Measurements from ENCODE around the gene SETD7.
"Not testable (repeated sequence)": the region's sequence is repeated elsewhere in the genome, so short reads cannot be mapped to it uniquely, and the experiment has no call there.

The SETD7 gene

GRCh38 chr4:139509727-139510410 is 46.1 kb downstream of the SETD7 start:
- DNase-seq (ENCODE audit: low read depth) = no peak

GRCh38 chr4:139508581-139509237 is 47.3 kb downstream of the SETD7 start:
- DNase-seq (ENCODE audit: low read depth) = no peak

- DNase-seq (ENCODE audit: low read depth) = no peak
Measured at GRCh38 chr4:139506774-139507173, 49.2 kb downstream of the SETD7 start.

- DNase-seq (ENCODE audit: low read depth) = no peak
Measured at GRCh38 chr4:139503622-139504166, 52.3 kb downstream of the SETD7 start.

DNA sequence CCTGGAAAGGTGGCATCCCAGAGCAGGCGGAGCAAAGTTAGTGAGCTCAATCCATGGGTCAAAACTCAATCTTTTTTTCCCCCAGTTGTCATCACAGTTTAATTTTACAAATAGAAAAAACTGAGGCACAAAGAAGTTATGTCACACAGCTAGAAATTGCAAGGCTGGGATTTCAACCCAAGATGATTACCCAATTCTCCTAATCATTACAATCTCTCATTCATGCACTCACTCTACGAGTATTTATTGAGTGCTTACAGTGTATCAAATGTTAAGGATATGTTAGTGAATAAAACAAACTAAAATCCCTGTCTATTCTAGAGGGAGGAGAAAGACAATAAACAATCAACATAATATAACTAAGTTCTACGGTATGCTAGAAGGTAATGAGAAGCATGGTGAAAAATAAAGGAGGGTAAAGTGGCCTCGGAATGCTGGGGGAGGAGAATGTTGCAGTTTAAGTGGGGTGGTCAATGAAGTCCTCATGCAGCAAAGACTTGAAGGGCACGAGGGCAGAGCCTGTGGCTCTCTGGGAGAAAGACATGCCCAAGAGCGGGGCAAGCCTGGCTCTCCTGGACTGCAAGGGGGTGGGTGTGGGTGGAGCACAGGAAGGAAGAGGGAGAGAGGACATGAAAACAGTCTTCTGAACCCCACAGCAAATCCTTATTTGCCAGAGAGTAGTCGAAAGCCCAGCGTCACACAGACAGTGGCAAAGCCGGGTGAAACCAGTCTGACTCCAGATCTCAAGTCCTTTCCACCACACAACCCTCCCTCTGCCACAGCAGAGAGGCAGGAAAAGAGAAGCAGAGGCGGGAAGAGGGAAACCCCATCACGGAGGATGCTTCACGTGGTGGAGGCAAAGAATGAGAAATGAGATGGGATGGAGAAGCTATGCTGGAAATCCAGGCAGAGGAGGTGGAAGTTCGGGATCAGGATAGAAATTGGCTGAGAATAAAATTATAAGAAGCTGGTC is 53.8 kb downstream of the SETD7 start:
- no peak for DNase-seq (ENCODE audit: low read depth)

GRCh38 chr4:139501527-139501926 is 54.5 kb downstream of the SETD7 start:
- DNase-seq (ENCODE audit: low read depth) = no peak

- DNase-seq (ENCODE audit: low read depth) = peak; percentile 28
Measured at GRCh38 chr4:139501117-139501516, 54.9 kb downstream of the SETD7 start.

DNA sequence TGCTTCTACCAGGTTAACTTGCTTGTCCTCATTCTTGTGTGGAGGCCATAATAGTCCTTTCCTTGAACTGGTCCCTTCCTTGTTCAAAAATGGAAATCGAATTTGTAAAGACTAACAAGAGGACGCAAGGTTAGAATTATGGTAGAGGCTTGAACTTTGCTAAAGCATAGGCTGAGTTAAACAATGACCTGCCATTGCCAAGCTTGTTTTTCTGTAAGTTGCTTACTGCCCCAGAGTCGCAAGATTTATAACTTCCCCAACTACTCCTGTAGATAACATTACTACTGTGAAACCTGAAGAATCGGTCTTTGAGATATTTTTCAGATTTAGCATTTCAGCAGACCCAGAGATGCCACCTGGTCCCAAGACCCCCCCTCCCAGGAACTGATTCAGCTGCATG is 56.8 kb downstream of the SETD7 start:
- DNase-seq (ENCODE audit: low read depth) = no peak

DNA sequence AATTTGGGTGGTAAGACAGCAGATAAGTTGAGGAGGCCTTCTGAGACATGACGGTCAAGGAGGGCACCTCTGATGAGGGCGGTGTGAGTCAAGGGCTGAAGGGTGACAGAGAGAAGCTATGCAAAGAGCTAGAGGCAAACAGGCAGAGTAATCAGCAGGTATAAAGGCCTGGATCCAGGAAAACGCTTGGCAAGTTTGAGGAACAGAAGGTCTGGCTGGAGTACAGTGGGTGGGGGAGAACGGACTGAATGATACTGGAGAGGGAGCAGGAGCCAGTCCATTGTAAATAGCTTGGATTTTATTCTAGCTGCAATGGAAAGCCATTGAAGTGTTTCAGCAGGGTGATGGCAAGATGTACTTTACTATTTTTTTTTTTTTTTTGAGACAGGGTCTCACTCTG is 62.8 kb downstream of the SETD7 start:
- DNase-seq (ENCODE audit: low read depth) = no peak

DNA sequence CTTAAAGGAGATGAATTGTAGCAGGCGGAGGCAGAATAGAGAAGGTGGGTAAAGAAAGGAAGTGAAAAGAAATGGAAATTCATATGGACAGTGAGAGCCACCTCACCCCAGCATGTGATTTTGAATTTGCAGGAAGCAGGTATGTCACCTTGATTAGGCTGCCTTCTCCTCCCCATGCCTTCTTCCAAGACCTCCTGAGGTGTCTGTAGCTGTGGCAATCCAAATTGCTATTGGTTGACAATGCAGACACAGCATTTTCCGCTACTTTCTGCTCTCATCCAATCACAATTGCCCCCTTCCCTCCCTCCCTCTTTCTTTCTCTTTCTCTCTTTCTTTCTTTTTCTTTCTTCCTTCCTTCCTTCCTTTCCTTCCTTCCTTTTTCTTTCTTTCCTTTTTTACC is 63.6 kb downstream of the SETD7 start:
- no peak for DNase-seq (ENCODE audit: low read depth)

GRCh38 chr4:139489638-139490037 is 66.4 kb downstream of the SETD7 start:
- no peak for DNase-seq (ENCODE audit: low read depth)

GRCh38 chr4:139488442-139488841 is 67.6 kb downstream of the SETD7 start:
- no peak for DNase-seq (ENCODE audit: low read depth)

DNA sequence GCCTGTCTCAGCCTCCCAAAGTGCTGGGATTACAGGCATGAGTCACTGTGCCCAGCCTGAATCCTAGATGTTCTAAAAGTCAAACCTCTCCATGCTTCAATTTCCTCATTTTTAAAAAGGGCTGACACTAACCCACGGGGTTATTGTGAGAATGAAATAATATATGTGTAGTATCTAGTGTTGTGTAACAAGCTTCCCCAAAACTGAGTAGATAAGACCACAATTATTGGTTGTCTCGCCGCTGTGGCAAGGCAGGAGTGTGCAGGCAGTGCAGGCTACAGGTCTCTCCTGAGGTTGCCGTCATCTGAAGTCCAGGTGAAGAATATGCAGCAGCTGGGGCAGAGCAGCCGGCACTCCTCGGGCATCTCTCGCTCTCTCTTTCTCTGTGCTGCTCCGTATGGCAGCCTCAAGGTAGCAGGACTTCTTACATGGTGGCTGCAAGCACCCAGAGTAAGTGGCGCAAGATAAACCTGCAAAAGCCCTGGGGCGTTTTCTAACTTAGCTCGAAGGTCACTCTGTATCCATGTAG is 71.2 kb downstream of the SETD7 start:
- DNase-seq (ENCODE audit: low read depth) = no peak

GRCh38 chr4:139483000-139483399 is 73.0 kb downstream of the SETD7 start:
- DNase-seq (ENCODE audit: low read depth) = no peak

GRCh38 chr4:139481465-139481864 is 74.6 kb downstream of the SETD7 start:
- DNase-seq (ENCODE audit: low read depth) = no peak

DNA sequence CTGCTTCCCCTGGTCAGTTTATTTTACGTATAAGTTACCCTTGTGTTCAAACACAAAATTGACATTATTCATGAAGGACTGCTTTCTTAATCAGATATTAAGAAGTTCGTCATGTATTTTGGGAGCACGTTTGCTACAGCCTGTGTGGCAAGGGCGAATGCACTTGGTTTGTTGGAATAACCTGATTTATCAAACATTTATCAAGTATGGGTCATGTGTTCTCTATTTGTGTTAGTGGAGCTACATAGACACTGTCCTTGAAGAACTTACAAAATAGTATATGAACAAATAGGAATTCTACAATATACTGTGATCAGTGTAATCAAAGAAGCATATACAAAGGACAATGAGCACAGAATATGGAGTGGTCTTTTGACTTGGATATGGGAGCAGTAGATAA is 79.7 kb downstream of the SETD7 start:
- no peak for DNase-seq (ENCODE audit: low read depth)

DNA sequence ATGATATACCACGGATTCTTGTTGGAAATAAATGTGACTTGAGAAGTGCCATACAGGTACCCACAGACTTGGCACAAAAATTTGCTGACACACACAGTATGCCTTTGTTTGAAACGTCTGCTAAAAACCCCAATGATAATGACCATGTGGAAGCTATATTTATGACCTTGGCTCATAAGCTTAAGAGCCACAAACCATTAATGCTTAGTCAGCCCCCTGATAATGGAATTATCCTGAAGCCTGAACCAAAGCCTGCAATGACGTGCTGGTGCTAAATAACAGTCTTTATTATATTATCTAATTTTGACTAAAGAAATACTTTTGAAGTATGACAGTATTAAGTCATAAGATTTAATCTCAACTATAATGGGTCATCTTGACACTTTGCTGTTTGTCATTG is 83.2 kb downstream of the SETD7 start:
- no peak for DNase-seq (ENCODE audit: low read depth)

DNA sequence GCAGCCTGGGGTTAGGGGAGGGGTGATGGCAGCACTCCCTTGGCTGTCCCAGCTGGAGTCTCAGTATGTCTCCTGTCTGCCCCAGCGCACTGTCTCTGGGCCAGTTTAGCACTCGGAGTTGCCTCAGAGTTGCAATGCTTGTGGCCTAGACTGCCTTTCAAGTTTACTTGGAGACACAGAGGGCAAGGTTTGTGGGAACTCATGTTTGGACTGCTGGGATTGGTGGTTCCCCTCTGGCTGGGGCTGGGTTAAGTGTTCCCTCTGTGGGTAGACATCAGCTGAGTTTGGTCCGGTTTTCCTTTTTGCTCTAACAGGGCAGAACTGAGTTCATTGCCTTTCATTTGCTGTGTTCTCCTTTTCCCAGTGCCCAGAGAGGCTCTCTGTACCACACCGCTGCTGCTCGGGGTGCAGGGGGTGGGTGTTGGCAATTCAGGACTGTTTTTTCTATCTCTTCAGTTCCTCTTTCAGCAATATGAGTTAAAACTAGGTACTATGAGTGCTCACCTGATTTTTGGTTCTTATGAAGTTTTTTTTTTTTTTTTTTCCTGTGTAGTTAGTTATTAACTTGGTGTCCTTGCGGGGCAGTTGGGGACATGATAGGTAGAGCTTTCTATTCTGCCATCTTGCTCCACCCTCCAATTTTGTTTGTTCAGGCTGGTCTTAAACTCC is 84.9 kb downstream of the SETD7 start:
- DNase-seq (ENCODE audit: low read depth) = no peak

DNA sequence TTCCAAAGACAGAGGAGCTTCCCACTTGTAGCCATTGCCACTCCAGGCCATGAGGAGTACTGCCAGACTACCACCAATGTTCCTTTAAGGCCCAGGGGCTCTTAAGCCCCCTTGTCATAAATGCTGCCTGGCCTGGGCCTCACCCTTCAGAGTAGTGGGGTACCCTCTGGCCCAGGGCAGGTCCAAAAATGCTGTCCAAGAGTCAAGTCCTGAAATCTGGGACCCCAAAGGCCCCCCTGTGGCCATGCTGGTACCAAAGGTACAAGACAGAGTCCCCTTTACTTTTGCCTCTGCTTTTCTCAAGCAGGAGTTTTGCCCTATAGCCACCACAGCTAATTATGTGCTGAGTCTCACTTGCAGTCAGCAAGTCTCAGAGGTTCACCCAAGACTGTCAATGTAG is 85.7 kb downstream of the SETD7 start:
- no peak for DNase-seq (ENCODE audit: low read depth)

GRCh38 chr4:139469869-139470268 is 86.2 kb downstream of the SETD7 start:
- DNase-seq (ENCODE audit: low read depth) = no peak

- DNase-seq (ENCODE audit: low read depth) = no peak
Measured at GRCh38 chr4:139469216-139469615, 86.8 kb downstream of the SETD7 start.

DNA sequence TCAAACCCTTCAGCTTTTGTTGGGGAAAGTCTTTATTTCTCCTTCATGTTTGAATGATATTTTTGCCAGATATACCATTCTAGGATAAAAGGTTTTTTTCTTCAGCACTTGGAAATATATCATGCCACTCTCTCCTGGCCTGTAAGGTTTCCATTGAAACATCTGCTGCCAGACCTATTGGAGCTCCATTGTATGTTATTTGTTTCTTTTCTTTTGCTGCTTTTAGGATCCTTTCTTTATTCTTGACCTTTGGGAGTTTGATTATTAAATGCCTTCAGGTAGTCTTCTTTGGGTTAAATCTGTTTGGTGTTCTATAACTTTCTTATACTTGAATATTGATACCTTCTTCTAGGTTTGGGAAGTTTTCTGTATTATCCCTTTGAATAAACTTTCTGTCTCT is 87.3 kb downstream of the SETD7 start:
- DNase-seq (ENCODE audit: low read depth) = not testable (repeated sequence)
